Fibroblast of skin of scalp (primary cell): Measurements from ENCODE around the gene CD34.
"Not testable (repeated sequence)": the region's sequence is repeated elsewhere in the genome, so short reads cannot be mapped to it uniquely, and the experiment has no call there.

Experiments used
- DNase-seq: peaks from one replicate; pipeline ENCODE4 v3.0.0-alpha.2; 2013

CD34 gene

GRCh38 chr1:207897188-207897587 is 13.7 kb downstream of the CD34 start:
- DNase-seq: peak; percentile 23

GRCh38 chr1:207896547-207896946 is 14.4 kb downstream of the CD34 start:
- DNase-seq: no peak

- DNase-seq: no peak
Observed at GRCh38 chr1:207894704-207895103, 16.2 kb downstream of the CD34 start.

- no peak for DNase-seq
Observed at GRCh38 chr1:207893737-207894582, 17.0 kb downstream of the CD34 start.

- no peak for DNase-seq
Observed at GRCh38 chr1:207892764-207893163, 18.2 kb downstream of the CD34 start.

GRCh38 chr1:207891148-207891547 is 19.8 kb downstream of the CD34 start:
- no peak for DNase-seq

GRCh38 chr1:207890136-207890738 is 20.7 kb downstream of the CD34 start:
- DNase-seq: peak; percentile 86

- peak; percentile 58 for DNase-seq
Observed at GRCh38 chr1:207888652-207889051, 22.3 kb downstream of the CD34 start.

- no peak for DNase-seq
Observed at GRCh38 chr1:207887542-207888201, 23.3 kb downstream of the CD34 start.

- DNase-seq: no peak
Observed at GRCh38 chr1:207886227-207886626, 24.7 kb downstream of the CD34 start.

- DNase-seq: peak; percentile 89
Observed at GRCh38 chr1:207885129-207886032, 25.5 kb downstream of the CD34 start.

GRCh38 chr1:207884266-207885029 is 26.5 kb downstream of the CD34 start:
- no peak for DNase-seq

- no peak for DNase-seq
Observed at GRCh38 chr1:207883660-207884250, 27.2 kb downstream of the CD34 start.

- no peak for DNase-seq
Observed at GRCh38 chr1:207883104-207883651, 27.7 kb downstream of the CD34 start.

GRCh38 chr1:207882692-207883091 is 28.2 kb downstream of the CD34 start:
- no peak for DNase-seq

- DNase-seq: no peak
Observed at GRCh38 chr1:207878939-207879338, 32.0 kb downstream of the CD34 start.

- DNase-seq: not testable (repeated sequence)
Observed at GRCh38 chr1:207877914-207878313, 33.0 kb downstream of the CD34 start.

GRCh38 chr1:207876131-207876530 is 34.8 kb downstream of the CD34 start:
- no peak for DNase-seq

GRCh38 chr1:207875532-207875931 is 35.4 kb downstream of the CD34 start:
- no peak for DNase-seq

- DNase-seq: no peak
Observed at GRCh38 chr1:207873055-207873890, 37.7 kb downstream of the CD34 start.
